K562 (cell line): Measurements from ENCODE around the gene MLLT1. TPM values are rescaled to one million over a fixed set of nuclear protein-coding genes. Genes with fewer than 3 reads are reported as not detected.

Experiments
- ATAC-seq: fragments of 200-7000 bp; cut with Tn5 transposase; 3 replicates; pipeline ENCODE4 v1.9.1; 2020; ENCODE audit warnings: moderate library complexity
- BruUV-seq: library from RNA; stranded (reverse); fragments of 400-500 nt; replicated peaks from 2 replicates; lab custom pipeline; 2021; lab: Mats Ljungman, UMichigan
- CTCF ChIA-PET: fragments of 300-600 bp; formaldehyde crosslinking; extraction: SDS; loops from one replicate; lab custom pipeline; 2021; ENCODE audit warnings: low intra/inter-chr PET ratio; lab: Yijun Ruan, JAX
- POLR2A ChIA-PET: fragments of 300-600, 350-650 bp; sonication (Branson Sonifier 250); formaldehyde crosslinking; extraction: SDS; loops from one replicate; lab custom pipeline; 2021; ENCODE audit warnings: antibody characterized with exemption, inconsistent platforms; lab: Yijun Ruan, JAX
- DNase-seq, 4 experiments: peaks; one replicate each; pipeline versions ENCODE4 v3.0.0 to v3.0.0-alpha.2; 2011 to 2018; ENCODE audit warnings: low spot score in 3 of 4, mixed read lengths in 3 of 4; ENCODE audit errors: extremely low read depth in 1 of 4
- FAIRE-seq: peaks from 2 replicates; lab custom pipeline; 2011; peaks lifted over from hg19 to GRCh38; lab: Jason Lieb, UNC
- H2AFZ ChIP-seq: 2 replicates; pipeline ENCODE4 v1.6.0; 2011; ENCODE audit warnings: low read depth, low read length, control low read depth, inconsistent platforms
- H3K27ac ChIP-seq: fragments of 200-600 bp; 3 replicates; pipeline ENCODE4 v1.8.0; 2011; ENCODE audit warnings: low read depth, mild to moderate bottlenecking, control low read depth, inconsistent platforms, low read length, moderate library complexity, mixed read lengths; ENCODE audit errors: extremely low read depth
- H3K27me3 ChIP-seq, 2 experiments: fragments of 300-600 bp in 1 of 2; 2 replicates in 1 of 2; 3 replicates in 1 of 2; pipeline versions ENCODE4 v1.6.0 to v1.8.0; 2011; ENCODE audit warnings: inconsistent platforms in 2 of 2, low read length in 2 of 2, mild to moderate bottlenecking in 1 of 2, mixed read lengths in 1 of 2, moderate library complexity in 1 of 2; ENCODE audit not compliant: control insufficient read depth in 2 of 2, insufficient read depth in 2 of 2
- H3K36me3 ChIP-seq: fragments of 300-600 bp; 3 replicates; pipeline ENCODE4 v1.8.0; 2011; ENCODE audit warnings: mild to moderate bottlenecking, low read length, inconsistent platforms; ENCODE audit not compliant: control insufficient read depth, insufficient read depth
- H3K4me1 ChIP-seq, 2 experiments: fragments of 200-600 bp in 1 of 2; replicated peaks in 1 of 2; 2 replicates in 1 of 2; 3 replicates in 1 of 2; pipeline versions ENCODE4 v1.5.1 to v1.8.0; 2011; ENCODE audit warnings: inconsistent platforms in 2 of 2, low read length in 2 of 2, mild to moderate bottlenecking in 1 of 2, mixed read lengths in 1 of 2, moderate library complexity in 1 of 2; ENCODE audit not compliant: control insufficient read depth in 2 of 2, insufficient read depth in 2 of 2
- H3K4me2 ChIP-seq: 2 replicates; pipeline ENCODE4 v1.6.1; 2011; ENCODE audit warnings: low read length, control low read depth, inconsistent platforms, mixed read lengths; ENCODE audit not compliant: insufficient read depth
- H3K4me3 ChIP-seq: fragments of 200-600 bp; sonication (generic), shearing (Covaris generic); 2 replicates; pipeline ENCODE4 v1.5.1; 2016; ENCODE audit warnings: control low read depth, inconsistent platforms
- H3K79me2 ChIP-seq: fragments of 200-600 bp; 3 replicates; pipeline ENCODE4 v1.8.0; 2011; ENCODE audit warnings: low read length, inconsistent platforms; ENCODE audit not compliant: control insufficient read depth, insufficient read depth
- H3K9ac ChIP-seq, 2 experiments: 2 replicates each; pipeline versions ENCODE4 v1.6.0 to v1.6.1; 2011; ENCODE audit warnings: low read depth in 2 of 2, low read length in 2 of 2, control low read depth in 1 of 2, inconsistent platforms in 1 of 2, mild to moderate bottlenecking in 1 of 2, mixed read lengths in 1 of 2; ENCODE audit not compliant: insufficient read depth in 1 of 2
- H3K9me1 ChIP-seq: one replicate; pipeline ENCODE4 v1.6.0; 2011; ENCODE audit warnings: inconsistent platforms, mild to moderate bottlenecking, low read length, moderate library complexity; ENCODE audit not compliant: control insufficient read depth, insufficient read depth
- H3K9me3 ChIP-seq: replicated peaks from 2 replicates; pipeline ENCODE4 v1.5.1; 2011; ENCODE audit warnings: low read depth, low read length, inconsistent platforms; ENCODE audit not compliant: control insufficient read depth, insufficient read depth
- H4K20me1 ChIP-seq: replicated peaks from 2 replicates; pipeline ENCODE4 v1.6.1; 2011; ENCODE audit warnings: low read length, inconsistent platforms, mixed read lengths; ENCODE audit not compliant: control insufficient read depth, insufficient read depth
- CCNT2 ChIP-seq: IDR thresholded peaks from 2 replicates; pipeline ENCODE4 v1.6.1; 2011; ENCODE audit warnings: borderline replicate concordance, low read depth, mild to moderate bottlenecking, moderate library complexity, mixed read lengths, low read length; ENCODE audit not compliant: insufficient read length; ENCODE audit errors: extremely low read depth
- CSDE1 ChIP-seq, 2 experiments: fragments of 450-650 bp; IDR thresholded peaks; 2 replicates each; pipeline ENCODE4 v1.6.1; 2016; ENCODE audit warnings: mild to moderate bottlenecking in 1 of 2
- HDAC8 ChIP-seq: fragments of 450-650 bp; IDR thresholded peaks from 2 replicates; pipeline ENCODE4 v1.6.1; 2016; ENCODE audit warnings: mild to moderate bottlenecking, missing genetic modification characterization, moderate library complexity, missing compliant biosample characterization
- NCOA6 ChIP-seq: fragments of 450-650 bp; IDR thresholded peaks from 2 replicates; pipeline ENCODE4 v1.6.1; 2017; ENCODE audit warnings: mild to moderate bottlenecking
- NEUROD1 ChIP-seq: fragments of 150-350 bp; IDR thresholded peaks from 2 replicates; pipeline ENCODE4 v1.6.1; 2014; ENCODE audit warnings: borderline replicate concordance, low read length, low read depth; ENCODE audit not compliant: partially characterized antibody
- RCOR1 ChIP-seq, 2 experiments: IDR thresholded peaks; 2 replicates each; pipeline ENCODE4 v1.6.1; 2012; ENCODE audit warnings: low read depth in 2 of 2, low read length in 2 of 2, borderline replicate concordance in 1 of 2, improper control_type of control experiment in 1 of 2
- RERE ChIP-seq: sonication (generic); formaldehyde crosslinking; IDR thresholded peaks from 2 replicates; pipeline ENCODE4 v1.8.0; 2023; ENCODE audit warnings: missing genetic modification reagents, mild to moderate bottlenecking, borderline replicate concordance
- SMARCE1 ChIP-seq: fragments of 450-650 bp; IDR thresholded peaks from 2 replicates; pipeline ENCODE4 v1.7.1; 2016; ENCODE audit warnings: mild to moderate bottlenecking
- TFAP4 ChIP-seq: sonication (generic); formaldehyde crosslinking; IDR thresholded peaks from 2 replicates; pipeline ENCODE4 v1.8.0; 2022; ENCODE audit warnings: missing genetic modification reagents, mild to moderate bottlenecking, moderate library complexity, borderline replicate concordance
- ZBTB1 ChIP-seq: sonication (generic); formaldehyde crosslinking; IDR thresholded peaks from 2 replicates; pipeline ENCODE4 v1.8.1; 2023; ENCODE audit warnings: missing genetic modification reagents, low read depth, mild to moderate bottlenecking, borderline replicate concordance
- ZBTB33 ChIP-seq: sonication (generic); formaldehyde crosslinking; IDR thresholded peaks from 2 replicates; pipeline ENCODE4 v1.8.1; 2023; ENCODE audit warnings: mild to moderate bottlenecking, missing genetic modification reagents
- ZNF224 ChIP-seq: sonication (generic); formaldehyde crosslinking; IDR thresholded peaks from 2 replicates; pipeline ENCODE4 v1.8.0; 2022; ENCODE audit warnings: mild to moderate bottlenecking, missing genetic modification reagents
- ZNF24 ChIP-seq: fragments of 450-650 bp; IDR thresholded peaks from 2 replicates; pipeline ENCODE4 v1.6.1; 2016
- WGBS: fragments of 100-300 bp; shearing (Covaris generic); methylation state at CpG from one replicate; pipeline ENCODE4 v1.1.6; 2016; ENCODE audit warnings: low coverage, mixed read lengths; ENCODE audit not compliant: insufficient coverage; ENCODE audit errors: missing lambda C conversion rate; 5-methylcytosine and 5-hydroxymethylcytosine counted together
- in situ Hi-C: fragments of 300-500 bp; cut with MboI; formaldehyde crosslinking; loops from 4 replicates; pipeline ENCODE4 v1.15.0; 2018; ENCODE audit warnings: inconsistent platforms, mixed read lengths
- intact Hi-C: fragments of 100-400 bp; cut with micrococcal nuclease; formaldehyde crosslinking; loops from 2 replicates; pipeline ENCODE4 v1.14.2; 2022
- polyA plus RNA-seq, 8 experiments: library from polyadenylated mRNA; depleted of rRNA in 4 of 8; stranded (reverse) in 5 of 8; unstranded in 3 of 8; fragments of >200 nt; fragmentation: Nextera tagmentation in 2 of 8; fragmentation: Illumina TruSeq in 1 of 8; extraction: Ambion mirVana in 2 of 8; extraction: Trizol in 1 of 8; gene quantifications; 2 replicates each; pipeline versions ENCODE4 v1.2.1 to v1.2.3, GENCODE V29; 2011 to 2014; ENCODE audit warnings: inconsistent platforms in 1 of 8, missing spikeins in 1 of 8
- total RNA-seq, 7 experiments: library from RNA; depleted of rRNA in 6 of 7; stranded (reverse); fragments of >200 nt in 6 of 7; fragmentation: Illumina TruSeq in 2 of 7; extraction: Trizol in 2 of 7; gene quantifications; 2 replicates each; pipeline versions ENCODE4 v1.2.1 to v1.2.3, GENCODE V29; 2011 to 2021; ENCODE audit warnings: low replicate concordance in 1 of 7

Gene MLLT1
- total and polyA plus RNA-seq, 9 of the 15 experiments (the other 6 are each of a cell fraction or from before 2014, with no cell fraction given), result 0.23 to 63.5 (median 15.4) TPM

- no peak overlapping the region for H2AFZ ChIP-seq
- intact Hi-C loops (no loop called here), in situ Hi-C loops (no loop called here)
- CTCF ChIA-PET, result no interaction called here
- ATAC-seq, result peak; percentile 26; the same call in 2 of the 3 replicates
- H3K27me3 ChIP-seq, result no peaks in the 10 kb centered on the region
- POLR2A ChIA-PET, result interaction anchor here (0.7 kb wide), 1 partner anchor 478 kb away, joined by 3 read pairs; no protein-coding TSS in a partner anchor
- peaks cover 27% of the 10 kb centered on the region for H3K9me1 ChIP-seq
- peaks cover 49% of the 10 kb centered on the region for H4K20me1 ChIP-seq
- DNase-seq, result no peak
- FAIRE-seq, result no peak
- H3K27ac ChIP-seq, result no peak overlapping the region; the same call in 2 of the 3 replicates
- H3K4me1 ChIP-seq, result peaks cover 27 to 73% of the 10 kb centered on the region in 2 experiments
- no peaks in the 10 kb centered on the region for H3K9me3 ChIP-seq
- no peak overlapping the region for H3K4me2 ChIP-seq
- H3K9ac ChIP-seq, result peak overlapping the region in 1 of 2 experiments; percentile 75; a peak in 2 of 4 replicates
- BruUV-seq, result no TSS peak
- H3K4me3 ChIP-seq, result no peak overlapping the region
- H3K79me2 ChIP-seq, result peaks cover 92% of the 10 kb centered on the region
- peaks cover 9% of the 10 kb centered on the region; the same call in 2 of the 3 replicates for H3K36me3 ChIP-seq
- WGBS, result 76% methylated on average over 22 of the region's 24 CpGs
- TF ChIP-seq RERE (CRISPR knock-in tag) (0 out of 2 replicates have a peak, but pooled peaks have one; percentile 35), SMARCE1 (no peak), RCOR1 (IDR thresholded peaks at IDR 0.05; ENCODE audit: borderline replicate concordance in 1 of 2, low read depth in 2 of 2, low read length in 2 of 2) (no peak), CCNT2 (peak; percentile 7), TFAP4 (CRISPR knock-in tag) (peak; percentile 24; the same call in 1 of the 2 replicates), ZNF224 (CRISPR knock-in tag) (no peak), ZBTB1 (no peak), ZNF24 (no peak), NEUROD1 (no peak), NCOA6 (no peak), CSDE1 (IDR thresholded peaks at IDR 0.05) (no peak), HDAC8 (tag) (no peak), ZBTB33 (CRISPR knock-in tag) (peak; percentile 99)
These were observed 41.0 kb downstream of the MLLT1 start for GRCh38 chr19:6238643-6239281.
